GM19351 (cell line): ENCODE results near the gene CRK.

Source experiments
- ATAC-seq: cut with Tn5 transposase; IDR thresholded peaks from one replicate; pipeline ENCODE4 v1.9.1; 2021; ENCODE audit warnings: mild to moderate bottlenecking, moderate library complexity; ENCODE audit not compliant: unreplicated experiment

CRK gene

GRCh38 chr17:1455797-1456599 lies at the start of gene CRK:
TSS of gene CRK (minus strand) at chr17:1456232. CDS start at chr17:1456117, 115 bp downstream.
- ATAC-seq, result peak; percentile 82

GRCh38 chr17:1505586-1505985 lies 49.6 kb upstream of the CRK start:
- ATAC-seq, result no peak

- ATAC-seq, result no peak
These were observed 48.8 kb upstream of the CRK start for GRCh38 chr17:1504866-1505265.

GRCh38 chr17:1503699-1504098 lies 47.7 kb upstream of the CRK start:
- ATAC-seq, result no peak

GRCh38 chr17:1498869-1499268 lies 42.8 kb upstream of the CRK start:
- no peak for ATAC-seq

- no peak for ATAC-seq
These were observed 42.2 kb upstream of the CRK start for GRCh38 chr17:1498233-1498632.

- ATAC-seq, result no peak
These were observed 41.8 kb upstream of the CRK start for GRCh38 chr17:1497831-1498230.

GRCh38 chr17:1496869-1497268 lies 40.8 kb upstream of the CRK start:
- no peak for ATAC-seq

- ATAC-seq, result no peak
These were observed 39.4 kb upstream of the CRK start for GRCh38 chr17:1495265-1495989.

- no peak for ATAC-seq
These were observed 38.8 kb upstream of the CRK start for GRCh38 chr17:1494736-1495253.

GRCh38 chr17:1494203-1494602 lies 38.2 kb upstream of the CRK start:
- no peak for ATAC-seq

GRCh38 chr17:1493291-1493980 lies 37.4 kb upstream of the CRK start:
- ATAC-seq, result no peak

GRCh38 chr17:1492249-1493206 lies 36.5 kb upstream of the CRK start, which contains the start of gene MYO1C:
TSS of gene MYO1C (minus strand) at chr17:1492686. CDS start at chr17:1492487, 199 bp downstream.
- ATAC-seq, result no peak

GRCh38 chr17:1491443-1492248 lies 35.6 kb upstream of the CRK start:
- ATAC-seq, result peak; percentile 48

- ATAC-seq, result peak; percentile 65
These were observed 34.8 kb upstream of the CRK start for GRCh38 chr17:1490643-1491442.

- ATAC-seq, result no peak
These were observed 32.8 kb upstream of the CRK start for GRCh38 chr17:1488826-1489270.

GRCh38 chr17:1487939-1488825 lies 32.1 kb upstream of the CRK start:
- ATAC-seq, result no peak
